GM21619 (cell line): ENCODE results near the gene PBX3.

Experiments used
- ATAC-seq: cut with Tn5 transposase; IDR thresholded peaks from one replicate; pipeline ENCODE4 v1.9.1; 2021; ENCODE audit not compliant: unreplicated experiment

PBX3 gene

GRCh38 chr9:125992557-125992956 lies 245.4 kb downstream of the PBX3 start:
- ATAC-seq = no peak

- ATAC-seq = no peak
Measured at GRCh38 chr9:125993466-125993865, 246.3 kb downstream of the PBX3 start.

- ATAC-seq = no peak
Measured at GRCh38 chr9:125994066-125994943, 247.1 kb downstream of the PBX3 start.

GRCh38 chr9:125995006-125995405 lies 247.8 kb downstream of the PBX3 start:
- ATAC-seq = no peak

GRCh38 chr9:125995706-125996105 lies 248.5 kb downstream of the PBX3 start:
- no peak for ATAC-seq

GRCh38 chr9:125996791-125997190 lies 249.6 kb downstream of the PBX3 start:
- no peak for ATAC-seq

GRCh38 chr9:125997196-125997823 lies 250.1 kb downstream of the PBX3 start:
- ATAC-seq = no peak

- no peak for ATAC-seq
Measured at GRCh38 chr9:125998837-125999503, 251.8 kb downstream of the PBX3 start.

GRCh38 chr9:125999504-125999881 lies 252.3 kb downstream of the PBX3 start:
- ATAC-seq = no peak

GRCh38 chr9:126000256-126000655 lies 253.1 kb downstream of the PBX3 start:
- no peak for ATAC-seq

- no peak for ATAC-seq
Measured at GRCh38 chr9:126000731-126001580, 253.8 kb downstream of the PBX3 start.

GRCh38 chr9:126001581-126002225 lies 254.5 kb downstream of the PBX3 start:
- no peak for ATAC-seq

- ATAC-seq = no peak
Measured at GRCh38 chr9:126002476-126003350, 255.5 kb downstream of the PBX3 start.

- no peak for ATAC-seq
Measured at GRCh38 chr9:126009047-126009446, 261.9 kb downstream of the PBX3 start.

GRCh38 chr9:126014726-126015125 lies 267.6 kb downstream of the PBX3 start:
- ATAC-seq = no peak

GRCh38 chr9:126015424-126015823 lies 268.3 kb downstream of the PBX3 start:
- no peak for ATAC-seq

GRCh38 chr9:126016579-126017290 lies 269.6 kb downstream of the PBX3 start:
- no peak for ATAC-seq
